Measurements from ENCODE around the gene CRAMP1.

Gene CRAMP1

DNA sequence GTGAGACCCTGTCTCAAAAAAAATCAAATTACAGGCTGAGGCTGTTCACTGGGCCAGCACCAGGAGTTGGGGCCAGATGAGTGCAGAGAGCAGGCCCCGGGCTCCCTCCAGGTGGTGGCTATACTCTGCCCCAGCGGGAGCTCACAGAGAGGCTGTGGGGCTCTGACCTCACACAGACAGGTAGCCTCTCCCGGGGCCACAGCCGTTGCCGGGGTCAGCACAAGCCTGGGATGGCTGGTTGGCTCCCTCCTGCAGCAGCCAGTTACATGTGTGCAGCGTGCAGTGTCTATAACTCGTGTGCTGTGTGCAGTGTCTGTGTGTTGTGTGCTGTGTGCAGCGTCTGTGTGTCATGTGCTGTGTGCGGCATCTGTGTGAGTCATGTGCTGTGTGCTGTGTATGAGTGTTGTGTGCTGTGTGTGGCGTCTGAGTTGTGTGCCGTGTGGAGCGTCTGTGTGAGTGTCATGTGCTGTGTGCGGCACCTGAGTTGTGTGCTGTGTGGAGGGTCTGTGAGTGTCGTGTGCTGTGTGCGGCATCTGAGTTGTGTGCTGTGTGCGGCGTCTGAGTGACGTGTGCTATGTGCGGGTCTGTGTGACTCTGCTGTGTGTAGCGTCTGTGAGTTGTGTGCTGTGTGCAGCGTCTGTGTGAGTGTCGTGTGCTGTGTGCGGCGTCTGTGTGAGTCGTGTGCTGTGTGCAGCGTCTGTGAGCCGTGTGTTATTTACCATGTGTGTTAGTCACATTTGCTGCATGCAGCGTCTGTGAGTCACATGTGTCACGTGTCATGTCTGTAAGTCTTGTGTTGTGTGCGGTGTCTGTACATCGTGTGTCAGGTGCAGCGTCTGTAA, 114.7 kb downstream of the CRAMP1 start:
- no peak for TF ChIP-seq ZNF274 (IDR thresholded peaks at IDR 0.05; ENCODE audit: low read depth, low read length)
- no peak overlapping the region for H3K4me3 ChIP-seq (ENCODE audit: low read length)
